GM12878 (cell line): ENCODE measurements around the gene WASHC1. TPM values are rescaled to one million over a fixed set of nuclear protein-coding genes. Genes with fewer than 3 reads are reported as not detected.
"Not testable (repeated sequence)": the region's sequence is repeated elsewhere in the genome, so short reads cannot be mapped to it uniquely, and the experiment has no call there.

Experiments used
- ATAC-seq: fragments of 200-7000 bp; cut with Tn5 transposase; 3 replicates; pipeline ENCODE4 v1.9.1; 2020; ENCODE audit warnings: mild to moderate bottlenecking, moderate library complexity
- BruUV-seq: library from RNA; stranded (reverse); fragments of 400-500 nt; replicated peaks from 2 replicates; lab custom pipeline; 2021; lab: Mats Ljungman, UMichigan
- CTCF ChIA-PET: fragments of 300-600 bp; sonication (Branson Sonifier 250); formaldehyde crosslinking; extraction: SDS; loops from one replicate; lab custom pipeline; 2021; ENCODE audit warnings: inconsistent platforms; lab: Yijun Ruan, JAX
- POLR2A ChIA-PET: fragments of 350-600 bp; formaldehyde crosslinking; extraction: SDS; loops from one replicate; lab custom pipeline; 2021; ENCODE audit warnings: inconsistent platforms; lab: Charles Lee
- RAD21 ChIA-PET: fragments of 300-600 bp; sonication (Branson Sonifier 250); formaldehyde crosslinking; loops from one replicate; lab custom pipeline; 2023; ENCODE audit warnings: antibody characterized with exemption; ENCODE audit not compliant: unreplicated experiment; lab: Charles Lee
- SMC1A ChIA-PET: fragments of 300-600 bp; sonication (Branson Sonifier 250); formaldehyde crosslinking; loops from one replicate; lab custom pipeline; 2023; ENCODE audit not compliant: unreplicated experiment, uncharacterized antibody; lab: Charles Lee
- DNase-seq: peaks from one replicate; pipeline ENCODE4 v3.0.0-alpha.2; 2011; ENCODE audit warnings: low read depth, low spot score
- FAIRE-seq: peaks from 3 replicates; lab custom pipeline; 2011; peaks lifted over from hg19 to GRCh38; lab: Jason Lieb, UNC
- H2AFZ ChIP-seq: 2 replicates; pipeline ENCODE4 v1.6.0; 2011; ENCODE audit warnings: low read depth, low read length, control low read depth; ENCODE audit not compliant: control insufficient read depth
- H3K27ac ChIP-seq: 2 replicates; pipeline ENCODE4 v1.5.1; 2011; ENCODE audit warnings: control low read depth; ENCODE audit not compliant: control insufficient read depth, insufficient read depth
- H3K27me3 ChIP-seq, 2 experiments: replicated peaks in 1 of 2; 2 replicates each; pipeline versions ENCODE4 v1.6.0 to v1.6.1; 2011; ENCODE audit warnings: low read length in 1 of 2; ENCODE audit not compliant: control insufficient read depth in 2 of 2, insufficient read depth in 2 of 2
- H3K36me3 ChIP-seq, 2 experiments: 2 replicates each; pipeline ENCODE4 v1.5.1; 2011; ENCODE audit warnings: low read length in 1 of 2; ENCODE audit not compliant: control insufficient read depth in 2 of 2, insufficient read depth in 2 of 2
- H3K4me1 ChIP-seq: 2 replicates; pipeline ENCODE4 v1.6.1; 2011; ENCODE audit warnings: mild to moderate bottlenecking, low read length, moderate library complexity, mixed read lengths; ENCODE audit not compliant: control insufficient read depth, insufficient read depth
- H3K4me2 ChIP-seq: 2 replicates; pipeline ENCODE4 v1.6.0; 2011; ENCODE audit warnings: control low read depth; ENCODE audit not compliant: control insufficient read depth, insufficient read depth
- H3K4me3 ChIP-seq: fragments of 200-600 bp; sonication (generic); 2 replicates; pipeline ENCODE4 v1.5.1; 2016
- H3K79me2 ChIP-seq: 2 replicates; pipeline ENCODE4 v1.6.0; 2011; ENCODE audit warnings: low read length; ENCODE audit not compliant: control insufficient read depth, insufficient read depth
- H3K9ac ChIP-seq: 2 replicates; pipeline ENCODE4 v1.8.0; 2011; ENCODE audit warnings: low read length, control low read depth, mixed read lengths; ENCODE audit not compliant: control insufficient read depth, insufficient read depth
- H3K9me3 ChIP-seq: replicated peaks from 3 replicates; pipeline ENCODE4 v1.5.1; 2011; ENCODE audit warnings: mild to moderate bottlenecking, low read length; ENCODE audit not compliant: control insufficient read depth, insufficient read depth
- H4K20me1 ChIP-seq: 2 replicates; pipeline ENCODE4 v1.6.0; 2011; ENCODE audit not compliant: control insufficient read depth, insufficient read depth
- CTCF ChIP-seq, 3 experiments: IDR thresholded peaks in 2 of 3; conservative IDR thresholded peaks in 1 of 3; 2 replicates each; pipeline ENCODE4 v1.5.1; 2011; ENCODE audit warnings: low read depth in 3 of 3, low read length in 3 of 3, mild to moderate bottlenecking in 3 of 3, control low read depth in 2 of 3, moderate library complexity in 2 of 3, inconsistent platforms in 1 of 3, mixed read lengths in 1 of 3; ENCODE audit not compliant: control insufficient read depth in 2 of 3, insufficient read depth in 1 of 3; ENCODE audit errors: extremely low read depth in 1 of 3
- WGBS: methylation state at CpG from one replicate; pipeline ENCODE4 v1.1.6; 2016; ENCODE audit warnings: low lambda C conversion rate; ENCODE audit not compliant: insufficient replicate concordance, insufficient coverage; ENCODE audit errors: missing lambda C conversion rate; 5-methylcytosine and 5-hydroxymethylcytosine counted together
- in situ Hi-C: fragments of 300-500 bp; cut with MboI; formaldehyde crosslinking; loops from 9 replicates; pipeline ENCODE4 v1.14.3; 2018; ENCODE audit warnings: mixed read lengths
- intact Hi-C: fragments of 100-400 bp; cut with micrococcal nuclease; formaldehyde crosslinking; loops from one replicate; pipeline ENCODE4 v1.14.2; 2022; ENCODE audit not compliant: unreplicated experiment
- polyA plus RNA-seq, 11 experiments: library from polyadenylated mRNA; depleted of rRNA in 4 of 11; unstranded in 6 of 11; stranded (reverse) in 5 of 11; fragments of >200 nt; fragmentation: Nextera tagmentation in 4 of 11; fragmentation: Illumina TruSeq in 1 of 11; extraction: Ambion mirVana in 4 of 11; extraction: Trizol in 1 of 11; gene quantifications; 1 replicate in 1 of 11; 2 replicates in 10 of 11; pipeline versions ENCODE4 v1.2.1 to v1.2.3, GENCODE V29; 2011 to 2016; ENCODE audit warnings: inconsistent platforms in 2 of 11, missing spikeins in 2 of 11, low read depth in 1 of 11
- total RNA-seq, 4 experiments: library from RNA; depleted of rRNA in 3 of 4; stranded (reverse); fragments of >200 nt in 3 of 4; fragmentation: Illumina TruSeq in 1 of 4; extraction: Trizol in 1 of 4; gene quantifications; 2 replicates each; pipeline versions ENCODE4 v1.2.1 to v1.2.3, GENCODE V29; 2013 to 2021

WASHC1 gene
- total and polyA plus RNA-seq, 10 of the 15 experiments (the other 5 are each of a cell fraction or from before 2014, with no cell fraction given) = 0.19 to 15.5 (median 6.4) TPM

DNA sequence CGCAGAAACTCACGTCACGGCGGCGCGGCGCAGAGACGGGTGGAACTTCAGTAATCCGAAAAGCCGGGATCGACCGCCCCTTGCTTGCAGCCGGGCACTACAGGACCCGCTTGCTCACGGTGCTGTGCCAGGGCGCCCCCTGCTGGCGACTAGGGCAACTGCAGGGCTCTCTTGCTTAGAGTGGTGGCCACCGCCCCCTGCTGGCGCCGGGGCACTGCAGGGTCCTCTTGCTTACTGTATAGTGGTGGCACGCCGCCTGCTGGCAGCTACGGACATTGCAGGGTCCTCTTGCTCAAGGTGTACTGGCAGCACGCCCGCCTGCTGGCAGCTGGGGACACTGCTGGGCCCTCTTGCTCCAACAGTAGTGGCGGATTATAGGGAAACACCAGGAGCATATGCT, 18.1 kb downstream of the WASHC1 start:
- SMC1A ChIA-PET, DNase-seq, BruUV-seq, in situ Hi-C loops, H3K27ac ChIP-seq, H3K4me1 ChIP-seq, RAD21 ChIA-PET, H4K20me1 ChIP-seq, FAIRE-seq, H3K79me2 ChIP-seq, CTCF ChIA-PET, H3K9me3 ChIP-seq, POLR2A ChIA-PET, ATAC-seq, H3K27me3 ChIP-seq, H3K36me3 ChIP-seq, intact Hi-C loops, H3K4me3 ChIP-seq, H2AFZ ChIP-seq, H3K4me2 ChIP-seq: not testable (repeated sequence)
- 44% methylated on average over 11 of the region's 26 CpGs for WGBS
- peak in 2 of 3 experiments; percentile 28 to 44; a peak in 2 of 6 replicates for TF ChIP-seq CTCF (IDR thresholded peaks at IDR 0.05 in 2 of 3, conservative IDR thresholded peaks at IDR 0.05 in 1 of 3; ENCODE audit: control insufficient read depth in 2 of 3, extremely low read depth in 1 of 3, insufficient read depth in 1 of 3, low read depth in 3 of 3, low read length in 3 of 3)
- TF ChIP-seq, all 136 proteins: peak for 1; not testable (repeated sequence) for 135
- not testable (repeated sequence) for H3K9ac ChIP-seq

DNA sequence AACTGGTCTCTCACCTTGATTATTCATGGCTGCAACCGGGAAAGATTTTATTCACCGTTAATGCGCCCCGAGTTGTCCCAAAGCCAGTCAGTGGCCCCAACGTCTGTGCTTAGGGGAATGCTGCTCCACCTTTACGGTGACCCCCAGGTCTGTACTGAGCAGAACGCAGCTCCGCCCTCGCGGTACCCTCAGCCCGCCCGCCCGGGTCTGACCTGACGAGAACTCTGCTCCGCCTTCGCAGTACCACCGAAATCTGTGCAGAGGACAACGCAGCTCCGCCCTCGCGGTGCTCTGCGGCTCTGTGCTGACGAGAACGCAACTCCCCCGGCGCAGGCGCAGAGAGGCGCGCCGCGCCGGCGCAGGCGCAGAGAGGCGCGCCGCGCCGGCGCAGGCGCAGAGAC, 18.6 kb downstream of the WASHC1 start:
- H4K20me1 ChIP-seq, BruUV-seq, H3K27ac ChIP-seq, RAD21 ChIA-PET, CTCF ChIA-PET, H3K9me3 ChIP-seq, DNase-seq, H3K4me2 ChIP-seq, POLR2A ChIA-PET, intact Hi-C loops, H3K4me1 ChIP-seq, H3K27me3 ChIP-seq, H3K36me3 ChIP-seq, H2AFZ ChIP-seq, SMC1A ChIA-PET, in situ Hi-C loops, H3K9ac ChIP-seq, H3K79me2 ChIP-seq, FAIRE-seq, ATAC-seq, H3K4me3 ChIP-seq: not testable (repeated sequence)
- WGBS = 91% methylated on average over 6 of the region's 41 CpGs

DNA sequence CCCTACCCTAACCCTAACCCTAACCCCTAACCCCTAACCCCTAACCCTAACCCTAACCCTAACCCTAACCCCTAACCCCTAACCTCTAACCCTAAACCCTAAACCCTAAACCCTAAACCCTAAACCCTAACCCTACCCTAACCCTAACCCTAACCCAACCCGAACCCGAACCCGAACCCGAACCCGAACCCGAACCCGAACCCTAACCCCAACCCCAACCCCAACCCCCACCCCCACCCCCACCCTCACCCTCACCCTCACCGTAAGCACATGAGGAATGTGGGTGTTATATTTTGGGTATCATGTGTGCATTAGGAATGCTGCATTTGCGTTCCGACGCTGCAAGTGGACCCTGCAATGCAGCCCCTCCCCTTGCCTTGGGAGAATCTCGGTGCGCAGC, 19.0 kb downstream of the WASHC1 start:
- SMC1A ChIA-PET, DNase-seq, POLR2A ChIA-PET, H3K27ac ChIP-seq, H3K36me3 ChIP-seq, H3K9me3 ChIP-seq, H2AFZ ChIP-seq, RAD21 ChIA-PET, BruUV-seq, H4K20me1 ChIP-seq, H3K4me2 ChIP-seq, intact Hi-C loops, H3K9ac ChIP-seq, FAIRE-seq, CTCF ChIA-PET, ATAC-seq, in situ Hi-C loops, H3K4me3 ChIP-seq, H3K4me1 ChIP-seq, H3K79me2 ChIP-seq, H3K27me3 ChIP-seq: not testable (repeated sequence)
- 92% methylated on average over 2 of the region's 13 CpGs for WGBS
